Epithelial cell of prostate (primary cell): ENCODE data around the gene PKHD1.

ENCODE experiments used
- DNase-seq: peaks from one replicate; pipeline ENCODE4 v3.0.0-alpha.2; 2011; ENCODE audit warnings: low read depth, low spot score
- H3K27ac ChIP-seq: fragments of 450-650 bp; 2 replicates; pipeline ENCODE4 v1.5.1; 2017; ENCODE audit warnings: mild to moderate bottlenecking

Gene PKHD1

GRCh38 chr6:52046456-52046855, 41.0 kb downstream of the PKHD1 start:
- peak overlapping the region; percentile 5 for H3K27ac ChIP-seq
- DNase-seq: no peak

- no peak overlapping the region for H3K27ac ChIP-seq
- no peak for DNase-seq
Measured at GRCh38 chr6:52045481-52045880, 41.9 kb downstream of the PKHD1 start.

GRCh38 chr6:52045033-52045432, 42.4 kb downstream of the PKHD1 start:
- no peak for DNase-seq

GRCh38 chr6:52042141-52042885, 45.1 kb downstream of the PKHD1 start:
- H3K27ac ChIP-seq: no peak overlapping the region
- DNase-seq: no peak

More at GRCh38 chr6:52045033-52045432, 42.4 kb downstream of the PKHD1 start:
- H3K27ac ChIP-seq: no peak overlapping the region

- DNase-seq: no peak
- no peak overlapping the region for H3K27ac ChIP-seq
Measured at GRCh38 chr6:52041134-52041533, 46.3 kb downstream of the PKHD1 start.

- no peak overlapping the region for H3K27ac ChIP-seq
- no peak for DNase-seq
Measured at GRCh38 chr6:52027699-52028098, 59.7 kb downstream of the PKHD1 start.

- no peak for DNase-seq
- H3K27ac ChIP-seq: no peak overlapping the region
Measured at GRCh38 chr6:52024451-52025068, 62.9 kb downstream of the PKHD1 start.

GRCh38 chr6:52022675-52023074, 64.7 kb downstream of the PKHD1 start:
- no peak overlapping the region for H3K27ac ChIP-seq
- DNase-seq: no peak

GRCh38 chr6:52020945-52021570, 66.4 kb downstream of the PKHD1 start:
- H3K27ac ChIP-seq: no peak overlapping the region
- DNase-seq: no peak

GRCh38 chr6:52019881-52020280, 67.5 kb downstream of the PKHD1 start:
- no peak for DNase-seq
- H3K27ac ChIP-seq: no peak overlapping the region

- H3K27ac ChIP-seq: no peak overlapping the region
- no peak for DNase-seq
Measured at GRCh38 chr6:52019092-52019491, 68.3 kb downstream of the PKHD1 start.

- no peak for DNase-seq
- H3K27ac ChIP-seq: no peak overlapping the region
Measured at GRCh38 chr6:52016915-52017748, 70.3 kb downstream of the PKHD1 start.

GRCh38 chr6:52015953-52016352, 71.5 kb downstream of the PKHD1 start:
- H3K27ac ChIP-seq: no peak overlapping the region
- no peak for DNase-seq

- DNase-seq: no peak
- no peak overlapping the region for H3K27ac ChIP-seq
Measured at GRCh38 chr6:52014391-52014790, 73.0 kb downstream of the PKHD1 start.

- no peak overlapping the region for H3K27ac ChIP-seq
- peak; percentile 27 for DNase-seq
Measured at GRCh38 chr6:52013035-52013434, 74.4 kb downstream of the PKHD1 start.

GRCh38 chr6:52012582-52012981, 74.8 kb downstream of the PKHD1 start:
- DNase-seq: no peak
- H3K27ac ChIP-seq: no peak overlapping the region

GRCh38 chr6:52010806-52011205, 76.6 kb downstream of the PKHD1 start:
- no peak for DNase-seq
- H3K27ac ChIP-seq: no peak overlapping the region

- DNase-seq: no peak
- H3K27ac ChIP-seq: no peak overlapping the region
Measured at GRCh38 chr6:52010145-52010544, 77.3 kb downstream of the PKHD1 start.

GRCh38 chr6:52009466-52010140, 77.8 kb downstream of the PKHD1 start:
- DNase-seq: no peak

GRCh38 chr6:52000064-52000463, 87.3 kb downstream of the PKHD1 start:
- DNase-seq: no peak
- no peak overlapping the region for H3K27ac ChIP-seq

More at GRCh38 chr6:52009466-52010140, 77.8 kb downstream of the PKHD1 start:
- no peak overlapping the region for H3K27ac ChIP-seq
